Measurements from ENCODE around the gene TTC38. TPM values are rescaled to one million over a fixed set of nuclear protein-coding genes. Genes with fewer than 3 reads are reported as not detected.

Gene TTC38
- total RNA-seq, 1 donor from 2014 or later, result 16.1 TPM

- DNase-seq, result no peak
Observed at GRCh38 chr22:46278656-46279645, 11.1 kb downstream of the TTC38 start.

- no peak for DNase-seq
Observed at GRCh38 chr22:46280063-46280817, 12.4 kb downstream of the TTC38 start.

GRCh38 chr22:46280999-46281623 is 13.3 kb downstream of the TTC38 start:
- no peak for DNase-seq

GRCh38 chr22:46281866-46282678 is 14.3 kb downstream of the TTC38 start:
- DNase-seq, result no peak

- no peak for DNase-seq
Observed at GRCh38 chr22:46286006-46286405, 18.2 kb downstream of the TTC38 start.

- DNase-seq, result no peak
Observed at GRCh38 chr22:46286941-46287872, 19.4 kb downstream of the TTC38 start.

- no peak for DNase-seq
Observed at GRCh38 chr22:46287873-46288751, 20.3 kb downstream of the TTC38 start.

GRCh38 chr22:46288846-46289243 is 21.0 kb downstream of the TTC38 start:
- DNase-seq, result no peak

GRCh38 chr22:46289244-46289891 is 21.6 kb downstream of the TTC38 start:
- no peak for DNase-seq

GRCh38 chr22:46290121-46290842 is 22.5 kb downstream of the TTC38 start:
- no peak for DNase-seq

GRCh38 chr22:46290843-46291785 is 23.3 kb downstream of the TTC38 start:
- no peak for DNase-seq

GRCh38 chr22:46292173-46292572 is 24.4 kb downstream of the TTC38 start:
- DNase-seq, result no peak

- DNase-seq, result no peak
Observed at GRCh38 chr22:46292732-46293131, 24.9 kb downstream of the TTC38 start.

GRCh38 chr22:46293577-46294260 is 25.9 kb downstream of the TTC38 start:
- DNase-seq, result peak; percentile 72

GRCh38 chr22:46294784-46295183 is 27.0 kb downstream of the TTC38 start:
- no peak for DNase-seq

GRCh38 chr22:46295277-46295971 is 27.6 kb downstream of the TTC38 start:
- DNase-seq, result no peak
